Stimulated activated CD4-positive, alpha-beta T cell treated with anti-CD3 and anti-CD28 coated beads, TNF-alpha, amount 100 ng/mL, for 1 hour (primary cell): ENCODE measurements around the gene INHBB.

Experiments used
- DNase-seq, 3 donors: peaks; one replicate each; pipeline ENCODE4 v3.0.0-alpha.2; 2020; ENCODE audit warnings: low read depth in 3 of 3, low spot score in 1 of 3

Gene INHBB

GRCh38 chr2:120396013-120396860 lies 50.3 kb downstream of the INHBB start:
- DNase-seq = no peak

- DNase-seq = no peak
Observed at GRCh38 chr2:120396861-120397811, 51.2 kb downstream of the INHBB start.

- no peak for DNase-seq
Observed at GRCh38 chr2:120398051-120398995, 52.4 kb downstream of the INHBB start.

GRCh38 chr2:120398996-120399888 lies 53.3 kb downstream of the INHBB start:
- DNase-seq = no peak

GRCh38 chr2:120399889-120400240 lies 53.9 kb downstream of the INHBB start:
- no peak for DNase-seq

GRCh38 chr2:120400551-120400950 lies 54.6 kb downstream of the INHBB start:
- DNase-seq = no peak
